SK-MEL-5 (cell line): ENCODE measurements around the gene ZNF532. TPM values are rescaled to one million over a fixed set of nuclear protein-coding genes. Genes with fewer than 3 reads are reported as not detected.

Experiments used
- DNase-seq: peaks from one replicate; pipeline ENCODE4 v3.0.0-alpha.2; 2016; ENCODE audit warnings: low read depth, low spot score
- in situ Hi-C: cut with HindIII; loops from 2 replicates; pipeline ENCODE4 v1.10.0; 2016; ENCODE audit warnings: low sequenced_read_pairs, high pct_unique_total_duplicates, low pct_unique_long_range_greater_than_20kb
- total RNA-seq: library from RNA; depleted of rRNA; stranded (reverse); fragments of >200 nt; shearing (Covaris generic); gene quantifications from 2 replicates; pipeline ENCODE4 v1.2.3, GENCODE V29; 2014

Gene ZNF532
- total RNA-seq, 1 experiment from 2014 or later = 7.3 TPM

- in situ Hi-C loops = no loop called here
- peak; percentile 43 for DNase-seq
Measured at GRCh38 chr18:58892488-58892887, 27.8 kb downstream of the ZNF532 start.

- in situ Hi-C loops = no loop called here
- no peak for DNase-seq
Measured at GRCh38 chr18:58893388-58894099, 28.9 kb downstream of the ZNF532 start.

- DNase-seq = no peak
- in situ Hi-C loops = no loop called here
Measured at GRCh38 chr18:58894930-58895329, 30.3 kb downstream of the ZNF532 start.

- in situ Hi-C loops = no loop called here
- no peak for DNase-seq
Measured at GRCh38 chr18:58895385-58895784, 30.7 kb downstream of the ZNF532 start.

GRCh38 chr18:58896268-58896667 is 31.6 kb downstream of the ZNF532 start:
- in situ Hi-C loops = no loop called here
- DNase-seq = no peak

GRCh38 chr18:58896734-58897508 is 32.2 kb downstream of the ZNF532 start:
- in situ Hi-C loops = no loop called here
- no peak for DNase-seq

GRCh38 chr18:58898010-58898799 is 33.5 kb downstream of the ZNF532 start:
- in situ Hi-C loops = no loop called here

GRCh38 chr18:58900015-58900649 is 35.5 kb downstream of the ZNF532 start:
- DNase-seq = peak; percentile 55

More at GRCh38 chr18:58898010-58898799, 33.5 kb downstream of the ZNF532 start:
- no peak for DNase-seq

GRCh38 chr18:58901143-58901542 is 36.5 kb downstream of the ZNF532 start:
- DNase-seq = no peak
- in situ Hi-C loops = no loop called here

More at GRCh38 chr18:58900015-58900649, 35.5 kb downstream of the ZNF532 start:
- in situ Hi-C loops = no loop called here

- no peak for DNase-seq
- in situ Hi-C loops = no loop called here
Measured at GRCh38 chr18:58901783-58902182, 37.1 kb downstream of the ZNF532 start.

- in situ Hi-C loops = no loop called here
- DNase-seq = no peak
Measured at GRCh38 chr18:58902961-58903360, 38.3 kb downstream of the ZNF532 start.

GRCh38 chr18:58903533-58903932 is 38.9 kb downstream of the ZNF532 start:
- in situ Hi-C loops = no loop called here
- no peak for DNase-seq

GRCh38 chr18:58905777-58906428 is 41.2 kb downstream of the ZNF532 start:
- in situ Hi-C loops = no loop called here
- no peak for DNase-seq

GRCh38 chr18:58908006-58908405 is 43.3 kb downstream of the ZNF532 start:
- no peak for DNase-seq
- in situ Hi-C loops = no loop called here

GRCh38 chr18:58909521-58909920 is 44.8 kb downstream of the ZNF532 start:
- in situ Hi-C loops = no loop called here
- no peak for DNase-seq

GRCh38 chr18:58911241-58911640 is 46.6 kb downstream of the ZNF532 start:
- in situ Hi-C loops = no loop called here
- DNase-seq = no peak

GRCh38 chr18:58911766-58912165 is 47.1 kb downstream of the ZNF532 start:
- no peak for DNase-seq
- in situ Hi-C loops = no loop called here
